NCI-H345 (cell line): Measurements from ENCODE around the gene DNAJB12.
"Not testable (repeated sequence)": the region's sequence is repeated elsewhere in the genome, so short reads cannot be mapped to it uniquely, and the experiment has no call there.

Experiments used
- DNase-seq: peaks from one replicate; lab custom pipeline; 2025; lab: John Stamatoyannopoulos, UW

The DNAJB12 gene

DNA sequence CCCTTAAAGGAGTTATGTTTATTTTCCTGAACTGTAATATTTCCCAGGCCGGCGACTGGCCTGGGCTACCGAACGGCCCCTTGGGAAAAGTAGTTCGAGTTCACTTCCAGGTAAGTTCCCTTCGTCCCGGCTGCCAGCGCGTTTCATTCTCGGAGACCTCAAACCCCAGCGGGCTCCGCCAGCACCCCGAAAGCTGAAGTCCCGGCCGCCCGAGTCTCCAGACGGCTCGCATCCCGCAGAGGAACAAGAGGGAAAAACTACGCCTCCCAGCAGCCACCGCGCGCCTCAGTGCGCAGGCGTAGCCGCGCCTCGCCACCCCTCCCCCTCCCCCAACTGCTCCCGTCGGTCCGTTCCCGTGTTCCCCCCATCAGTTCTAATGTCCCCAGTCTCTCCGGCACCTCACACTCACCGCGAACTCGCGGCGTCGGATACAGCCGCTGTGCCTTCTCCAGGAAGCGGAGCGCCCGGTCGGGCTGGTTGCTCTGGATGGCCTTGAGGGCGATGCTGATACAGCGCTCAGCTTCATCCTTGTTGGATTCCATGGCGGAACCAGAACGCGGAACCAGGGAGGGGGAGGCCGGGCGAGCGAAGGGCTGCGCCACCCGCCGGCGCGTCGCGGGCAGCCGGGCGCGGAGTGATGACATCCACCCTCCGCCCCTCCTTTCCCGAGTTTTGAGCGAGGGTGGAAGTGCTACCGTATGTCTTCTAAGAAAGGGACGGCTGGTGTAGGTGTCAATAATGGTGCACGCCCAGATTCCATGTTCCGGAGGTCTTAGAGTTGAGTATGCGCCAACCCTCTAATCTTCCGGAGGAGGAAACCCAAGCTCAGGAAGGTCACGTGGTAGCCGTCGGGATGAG is at the start of gene DNAJB12:
DNAJB12 (minus strand) TSS at position 564 of the 858 bp plus-strand sequence; CDS start at position 542, 22 bp downstream.
- DNase-seq = peak; percentile 87

DNA sequence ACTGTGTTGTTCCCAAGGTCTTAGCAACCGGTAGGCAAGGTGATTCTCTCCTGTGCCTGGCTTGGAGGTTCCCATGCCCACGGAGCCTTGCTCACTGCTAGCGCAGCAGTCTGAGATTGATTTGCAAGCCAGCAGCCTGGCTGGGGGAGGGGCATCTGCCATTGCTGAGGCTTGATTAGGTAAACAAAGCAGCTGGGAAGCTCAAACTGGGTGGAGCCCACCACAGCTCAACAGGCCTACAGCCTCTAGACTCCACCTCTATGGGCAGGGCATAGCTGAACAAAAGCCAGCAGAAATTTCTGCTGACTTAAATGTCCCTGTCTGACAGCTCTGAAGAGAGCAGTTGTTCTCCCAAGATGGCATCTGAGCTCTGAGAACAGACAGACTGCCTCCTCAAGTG is 40.9 kb upstream of the DNAJB12 start:
- not testable (repeated sequence) for DNase-seq

GRCh38 chr10:72392571-72392970 is 37.9 kb upstream of the DNAJB12 start:
- DNase-seq = no peak

- DNase-seq = no peak
Observed at GRCh38 chr10:72390764-72391163, 36.0 kb upstream of the DNAJB12 start.

GRCh38 chr10:72389716-72390115 is 35.0 kb upstream of the DNAJB12 start:
- no peak for DNase-seq

DNA sequence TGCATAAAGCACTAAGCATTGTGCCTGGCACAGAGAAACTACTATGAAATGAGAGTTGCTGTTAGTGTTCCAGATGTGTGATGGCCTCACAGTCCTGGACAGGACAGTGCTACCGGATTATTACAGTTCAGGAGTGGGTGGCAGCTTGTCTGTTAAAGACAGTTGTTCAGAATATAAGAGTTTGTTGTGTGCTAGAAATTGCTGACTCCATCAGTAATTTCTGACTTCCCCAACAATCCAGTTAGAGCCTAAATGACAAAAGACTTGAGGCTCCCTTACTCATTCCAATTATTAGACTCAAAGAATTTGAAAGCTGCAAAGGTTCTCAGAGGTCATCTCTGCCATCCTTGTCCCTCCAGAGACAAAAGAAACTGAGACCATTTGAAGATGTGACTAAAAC is 34.3 kb upstream of the DNAJB12 start:
- no peak for DNase-seq

DNA sequence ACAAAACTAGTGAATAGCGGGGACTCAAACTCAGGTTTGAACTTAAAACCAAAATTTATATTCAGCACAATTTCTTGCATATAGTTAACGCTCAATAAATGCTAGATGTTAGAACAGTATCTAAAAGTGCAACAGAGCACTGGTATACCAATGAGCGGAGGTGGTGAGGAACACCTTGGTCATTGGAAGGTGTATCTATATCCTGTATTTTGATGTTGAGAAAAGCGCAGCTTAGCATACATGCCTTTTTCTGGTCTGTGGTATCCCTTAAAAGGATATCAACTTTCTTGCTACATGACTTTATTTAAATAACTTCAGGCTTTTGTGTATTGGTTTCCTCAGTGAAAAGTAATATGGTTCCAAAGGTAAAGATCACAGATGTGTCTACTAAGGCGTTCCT is 33.3 kb upstream of the DNAJB12 start:
- DNase-seq = no peak

GRCh38 chr10:72386916-72387586 is 32.3 kb upstream of the DNAJB12 start:
- DNase-seq = no peak

DNA sequence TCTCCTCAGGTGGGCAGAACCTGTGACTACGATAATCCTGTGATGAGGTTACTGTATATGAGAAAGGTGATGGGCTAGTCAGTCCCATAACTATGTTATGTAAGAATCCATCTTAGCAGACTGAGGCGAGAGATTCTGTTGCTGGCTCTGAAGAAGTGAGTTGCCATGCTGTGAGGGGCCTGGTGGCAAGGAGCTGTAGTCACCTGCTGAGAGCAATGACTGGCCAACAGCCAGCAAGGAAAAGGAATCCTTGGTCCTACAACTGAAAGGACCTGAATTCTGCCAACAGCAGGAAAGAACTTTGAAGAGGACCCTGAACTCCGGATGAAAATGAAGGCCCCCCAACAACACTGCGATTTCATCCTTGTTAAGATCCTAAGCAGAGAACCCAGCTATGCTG is 31.0 kb upstream of the DNAJB12 start:
- DNase-seq = no peak

DNA sequence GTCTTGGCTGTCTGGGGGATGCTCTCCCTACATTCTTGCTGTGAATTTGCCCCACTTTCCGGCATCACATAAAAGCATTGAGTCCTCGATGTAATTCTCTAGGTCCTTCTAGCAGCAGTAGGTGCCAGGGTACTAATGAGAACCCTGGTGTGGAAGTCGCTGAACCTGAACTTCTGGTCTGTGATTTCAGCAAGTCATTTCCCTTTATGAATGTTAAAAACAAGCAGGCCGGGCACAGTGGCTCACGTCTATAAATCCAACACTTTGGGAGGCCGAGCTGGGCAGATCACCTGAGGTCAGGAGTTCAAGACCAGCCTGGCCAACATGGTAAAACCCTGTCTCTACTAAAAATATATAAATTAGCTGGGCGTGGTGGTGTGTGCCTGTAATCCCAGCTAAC is 30.3 kb upstream of the DNAJB12 start:
- not testable (repeated sequence) for DNase-seq

DNA sequence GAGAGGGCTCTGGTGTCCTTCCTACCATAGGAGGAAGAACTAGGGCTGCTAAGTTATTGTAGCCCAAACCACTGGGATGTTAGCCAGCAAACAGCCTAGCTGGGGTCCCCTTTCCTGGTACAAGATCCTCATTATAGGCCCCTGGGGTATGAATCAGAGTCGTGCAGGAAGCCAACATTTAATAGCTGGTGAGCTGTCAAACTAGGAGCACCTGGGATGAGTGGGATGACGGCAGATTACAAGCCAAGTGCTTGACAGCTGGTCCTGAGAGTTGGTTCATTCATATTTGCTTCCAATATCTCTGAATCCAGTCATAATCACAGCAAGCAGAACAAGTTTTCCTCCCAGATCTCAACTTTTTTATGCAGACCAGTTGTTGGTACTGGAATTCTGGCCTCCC is 25.1 kb upstream of the DNAJB12 start:
- DNase-seq = no peak

- DNase-seq = no peak
Observed at GRCh38 chr10:72379062-72379461, 24.3 kb upstream of the DNAJB12 start.

DNA sequence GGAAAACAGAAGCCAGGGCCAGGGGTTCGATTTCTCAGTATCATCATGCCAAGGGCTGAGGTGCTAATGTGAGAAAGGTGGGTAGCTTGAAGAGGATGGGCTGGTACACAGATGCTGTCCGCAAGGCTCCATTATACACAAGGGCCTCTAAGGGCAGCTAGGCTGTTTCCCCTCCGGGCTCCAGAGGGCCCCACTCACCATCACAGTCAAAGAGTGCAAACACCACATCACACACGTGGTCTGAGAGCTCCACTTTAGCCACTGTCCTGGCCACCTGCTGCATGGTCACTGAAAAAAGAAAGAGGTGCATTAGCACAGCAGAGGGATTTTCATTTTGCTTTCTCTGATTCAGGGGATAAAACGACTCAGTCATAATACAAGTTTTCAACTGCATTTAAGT is 20.9 kb upstream of the DNAJB12 start:
- no peak for DNase-seq

DNA sequence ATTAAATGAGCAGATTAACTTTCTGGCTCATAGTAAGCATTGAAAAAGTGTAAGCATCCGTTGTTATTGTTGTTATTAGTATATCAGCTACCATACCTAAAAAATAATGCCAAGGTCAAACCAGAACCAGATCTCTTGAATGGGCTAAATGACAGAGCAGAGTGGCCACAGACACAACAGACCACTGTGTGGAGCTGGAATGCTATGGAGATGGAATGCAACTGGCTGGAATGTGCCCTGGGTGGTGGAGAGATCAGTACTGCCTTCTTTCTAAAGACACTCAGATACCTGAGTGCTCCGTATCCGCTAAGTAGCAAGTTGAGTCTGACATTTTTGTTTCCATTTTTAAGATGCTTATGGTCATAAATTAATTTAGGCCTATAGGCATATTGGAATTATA is 20.5 kb upstream of the DNAJB12 start:
- no peak for DNase-seq

- DNase-seq = no peak
Observed at GRCh38 chr10:72370201-72370722, 15.5 kb upstream of the DNAJB12 start.

DNA sequence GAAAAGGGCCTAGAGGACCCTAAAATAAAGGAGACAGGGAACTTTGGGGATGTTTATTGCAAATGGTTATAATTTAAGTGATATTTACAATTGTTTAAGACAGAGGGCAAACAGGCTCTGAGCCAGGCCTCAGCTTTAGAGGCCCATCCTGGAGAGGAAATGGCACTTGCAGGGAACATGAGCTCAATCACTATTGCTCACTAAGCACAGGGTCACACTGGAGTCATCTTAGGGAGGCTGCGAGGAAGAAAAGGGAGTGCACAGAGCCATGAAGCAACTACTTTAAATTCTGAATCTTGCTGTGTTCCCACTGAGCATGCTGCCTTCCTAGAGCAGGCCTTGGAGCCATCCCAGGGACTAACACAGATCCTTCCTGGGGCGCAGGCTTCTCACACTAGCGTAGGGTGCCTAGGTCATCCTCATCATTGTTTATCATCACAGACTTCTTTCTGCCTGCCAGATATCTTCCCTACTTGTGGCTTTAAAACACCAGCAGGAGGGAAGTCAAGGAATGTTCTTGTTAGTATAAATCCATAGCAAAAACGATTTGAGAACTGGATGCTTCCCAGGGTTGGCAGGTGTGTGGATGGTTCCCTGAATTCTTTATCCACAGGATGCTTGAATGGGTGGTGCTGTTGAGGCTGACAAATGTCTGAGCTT is 12.7 kb upstream of the DNAJB12 start:
- DNase-seq = no peak

GRCh38 chr10:72365106-72365895 is 10.6 kb upstream of the DNAJB12 start:
- no peak for DNase-seq

DNA sequence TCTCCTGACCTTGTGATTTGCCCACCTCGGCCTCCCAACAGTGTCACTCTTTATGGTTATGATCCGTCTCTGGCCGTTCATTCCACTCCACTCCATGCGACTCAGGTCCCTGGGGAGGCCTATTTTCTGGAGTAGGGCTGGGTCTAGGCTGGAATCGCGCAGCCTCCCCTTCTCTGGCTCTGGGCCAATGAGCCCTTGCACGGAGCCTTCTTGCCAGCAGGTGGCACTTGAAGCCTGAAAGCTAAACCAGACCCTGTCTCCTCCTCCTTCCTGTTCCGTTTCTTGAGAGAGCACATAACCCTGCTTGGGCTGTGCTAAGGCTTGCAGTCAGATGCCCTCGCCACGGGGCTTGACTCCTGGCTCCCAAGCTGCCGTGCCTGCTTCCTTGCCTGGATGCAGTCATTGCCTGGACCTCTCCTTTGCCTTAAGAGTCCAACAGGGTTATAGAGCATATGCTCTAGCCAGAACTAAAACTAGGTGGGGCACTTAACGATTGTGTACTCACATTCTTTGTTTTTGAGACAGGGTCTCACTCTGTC is 9.6 kb upstream of the DNAJB12 start:
- peak; percentile 91 for DNase-seq

- no peak for DNase-seq
Observed at GRCh38 chr10:72356987-72357386, 2.3 kb upstream of the DNAJB12 start.

GRCh38 chr10:72356115-72356514 is 1.4 kb upstream of the DNAJB12 start:
- DNase-seq = no peak

DNA sequence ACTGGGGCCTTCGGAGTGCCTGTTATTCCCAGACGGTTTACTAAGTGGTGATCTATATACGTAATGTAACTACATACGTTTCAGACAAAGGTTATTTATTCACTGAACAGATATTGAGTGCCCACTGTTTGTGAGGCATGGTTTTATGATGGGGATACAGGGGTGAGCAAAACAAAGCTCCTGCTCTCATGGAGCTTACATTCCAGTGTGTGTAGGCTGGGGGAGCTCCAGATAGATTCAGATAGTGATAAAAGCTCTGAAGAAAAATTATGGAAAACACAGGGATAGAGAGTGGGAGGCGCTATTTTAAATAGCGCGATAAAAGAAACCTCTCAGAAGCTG is 466 bp upstream of the DNAJB12 start:
- DNase-seq = no peak

- no peak for DNase-seq
Observed at GRCh38 chr10:72353965-72354355, 759 bp downstream of the DNAJB12 start.
